ENCODE results near the gene KDM2A.
"Not testable (repeated sequence)": the region's sequence is repeated elsewhere in the genome, so short reads cannot be mapped to it uniquely, and the experiment has no call there.

KDM2A gene

DNA sequence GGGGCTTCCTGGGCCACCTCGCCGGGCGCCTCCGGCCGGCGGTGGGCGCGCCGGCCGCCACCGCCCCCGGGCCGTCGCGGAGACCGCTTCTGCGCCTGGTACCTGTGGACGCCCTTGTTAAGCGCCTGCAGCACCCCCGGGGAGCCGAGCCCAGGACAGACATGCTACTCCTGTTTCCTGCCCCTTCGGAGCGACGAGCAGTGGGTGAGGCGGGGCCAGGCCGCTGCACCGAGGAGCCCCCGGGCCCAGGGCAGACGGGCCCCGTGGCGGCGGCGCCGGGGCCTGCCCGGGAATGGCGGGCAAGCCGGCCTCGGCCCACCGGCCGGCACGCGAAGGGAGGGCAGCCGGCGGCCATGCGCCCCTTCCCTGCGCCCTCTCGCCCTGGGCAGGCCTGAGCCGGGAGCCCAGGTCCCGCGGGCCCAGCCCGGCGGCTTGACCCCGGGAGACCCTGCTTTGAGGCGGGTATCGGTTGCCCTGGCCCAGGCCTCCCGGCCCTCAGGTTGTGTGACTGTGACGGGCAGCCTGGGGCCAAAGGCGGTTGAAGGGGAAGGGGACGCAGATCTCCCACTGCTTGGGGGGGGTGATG, 789 bp upstream of the KDM2A start:
- peak; percentile 42 for DNase-seq (ENCODE audit: low read depth)

GRCh38 chr11:67119585-67120391, 725 bp downstream of the KDM2A start:
- peak; percentile 34 for DNase-seq (ENCODE audit: low read depth)

- DNase-seq (ENCODE audit: low read depth): no peak
Observed at GRCh38 chr11:67120456-67120855, 1.4 kb downstream of the KDM2A start.

GRCh38 chr11:67120881-67121710, 2.0 kb downstream of the KDM2A start:
- peak; percentile 59 for DNase-seq (ENCODE audit: low read depth)

DNA sequence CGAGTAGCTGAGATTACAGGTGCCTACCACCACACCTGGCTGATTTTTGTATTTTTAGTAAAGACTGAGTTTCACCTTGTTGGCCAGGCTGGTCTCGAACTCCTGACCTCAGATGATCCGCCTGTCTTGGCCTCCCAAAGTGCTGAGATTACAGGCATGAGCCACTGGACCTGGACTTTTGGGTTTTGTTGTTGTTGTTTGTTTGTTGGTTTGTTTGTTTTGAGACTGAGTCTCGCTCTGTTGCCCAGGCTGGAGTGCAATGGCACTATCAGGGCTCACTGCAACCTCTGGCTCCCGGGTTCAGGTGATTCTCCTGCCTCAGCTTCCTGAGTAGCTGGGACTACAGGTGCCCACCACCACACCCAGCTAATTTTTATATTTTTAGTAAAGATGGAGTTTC, 4.7 kb downstream of the KDM2A start:
- DNase-seq (ENCODE audit: low read depth): not testable (repeated sequence)

- DNase-seq (ENCODE audit: low read depth): not testable (repeated sequence)
Observed at GRCh38 chr11:67126243-67126642, 7.2 kb downstream of the KDM2A start.

GRCh38 chr11:67126986-67127385, 7.9 kb downstream of the KDM2A start:
- no peak for DNase-seq (ENCODE audit: low read depth)

GRCh38 chr11:67130861-67131260, 11.8 kb downstream of the KDM2A start:
- DNase-seq (ENCODE audit: low read depth): not testable (repeated sequence)

- DNase-seq (ENCODE audit: low read depth): no peak
Observed at GRCh38 chr11:67136156-67136555, 17.1 kb downstream of the KDM2A start.

DNA sequence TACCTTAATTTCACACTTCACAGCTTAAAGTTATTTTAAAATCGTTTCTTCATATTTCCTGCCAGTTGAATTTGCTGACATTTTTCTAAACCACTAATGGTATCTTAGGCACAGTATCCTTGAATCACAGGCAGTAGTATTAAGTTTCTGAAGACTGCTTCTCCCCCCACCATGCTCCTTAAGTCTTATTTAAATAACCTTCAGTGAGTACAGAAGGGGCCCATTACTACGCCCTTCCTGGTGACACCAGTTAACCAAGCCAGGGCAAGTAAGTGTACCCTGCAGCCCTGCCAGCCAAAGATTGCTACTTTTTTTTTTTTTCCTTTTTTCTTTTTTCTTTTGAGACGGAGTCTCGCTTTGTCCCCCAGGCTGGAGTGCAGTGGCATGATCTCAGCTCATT, 19.9 kb downstream of the KDM2A start:
- no peak for DNase-seq (ENCODE audit: low read depth)

DNA sequence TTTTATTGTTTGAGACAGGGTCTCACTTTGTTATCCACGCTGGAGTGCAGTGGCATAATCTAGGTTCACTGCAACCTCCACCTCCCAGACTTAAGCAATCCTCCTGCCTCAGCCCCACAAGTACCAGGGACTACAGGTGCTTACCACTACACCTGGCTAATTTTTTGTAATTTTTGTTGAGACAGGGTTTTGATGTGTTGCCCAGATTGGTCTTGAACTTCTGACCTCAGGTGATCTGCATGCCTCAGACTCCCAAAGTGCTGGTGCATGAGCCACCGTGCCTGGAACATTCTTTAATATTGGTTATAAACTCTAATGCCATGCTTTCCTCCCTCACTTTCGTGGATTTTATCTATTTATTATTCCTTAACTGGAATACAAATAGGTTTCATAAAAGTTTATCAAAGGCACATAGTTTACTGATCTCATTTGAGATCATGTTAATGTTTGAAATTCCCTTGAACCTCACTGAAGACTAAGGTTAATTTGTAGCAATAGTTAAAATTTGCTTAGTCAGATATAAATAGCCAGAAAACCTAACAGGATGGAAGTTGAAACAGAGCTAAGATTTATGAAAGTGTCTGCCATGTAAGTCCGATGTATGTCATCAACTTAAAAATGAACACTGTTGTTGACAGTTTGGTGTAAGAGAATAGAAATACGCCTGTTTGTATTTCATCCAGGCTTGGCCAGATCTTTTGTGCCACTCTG, 27.6 kb downstream of the KDM2A start:
- DNase-seq (ENCODE audit: low read depth): no peak

DNA sequence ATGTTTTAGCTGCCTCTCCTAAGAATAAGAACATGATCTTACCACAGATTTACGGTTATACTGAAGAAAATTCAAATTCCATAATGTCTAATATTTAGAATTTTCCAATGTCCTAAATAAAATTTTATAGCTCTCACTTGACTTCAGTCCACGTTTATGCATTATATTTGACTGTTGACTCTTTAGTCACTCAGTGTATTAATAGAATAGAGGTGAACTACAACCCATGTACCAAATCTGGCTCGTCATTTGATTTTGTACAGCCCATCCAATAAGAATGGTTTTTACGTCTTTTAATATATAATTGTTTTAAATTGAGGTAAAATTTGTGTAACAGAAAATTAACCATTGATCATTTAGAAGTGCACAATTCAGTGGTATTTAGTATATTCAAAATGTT, 34.9 kb downstream of the KDM2A start:
- no peak for DNase-seq (ENCODE audit: low read depth)

DNA sequence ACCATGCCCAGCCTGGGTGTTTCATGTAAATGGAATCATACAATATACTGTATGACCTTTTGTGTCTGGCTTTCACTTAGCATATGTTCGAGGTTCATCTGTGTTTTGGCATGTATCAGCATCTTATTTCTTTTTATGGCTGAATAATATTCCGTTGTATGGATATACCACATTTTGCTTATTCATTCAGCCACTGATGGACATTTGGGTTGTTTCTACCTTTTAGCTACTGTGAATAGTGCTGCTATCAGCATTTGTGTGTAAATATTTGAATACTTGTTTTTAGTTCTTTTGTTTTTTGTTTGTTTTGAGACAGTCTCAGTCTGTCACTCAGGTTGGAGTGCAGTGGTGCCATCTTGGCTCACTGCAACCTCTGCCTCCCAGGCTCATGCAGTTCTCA, 35.7 kb downstream of the KDM2A start:
- DNase-seq (ENCODE audit: low read depth): no peak

GRCh38 chr11:67157691-67158090, 38.6 kb downstream of the KDM2A start:
- no peak for DNase-seq (ENCODE audit: low read depth)

DNA sequence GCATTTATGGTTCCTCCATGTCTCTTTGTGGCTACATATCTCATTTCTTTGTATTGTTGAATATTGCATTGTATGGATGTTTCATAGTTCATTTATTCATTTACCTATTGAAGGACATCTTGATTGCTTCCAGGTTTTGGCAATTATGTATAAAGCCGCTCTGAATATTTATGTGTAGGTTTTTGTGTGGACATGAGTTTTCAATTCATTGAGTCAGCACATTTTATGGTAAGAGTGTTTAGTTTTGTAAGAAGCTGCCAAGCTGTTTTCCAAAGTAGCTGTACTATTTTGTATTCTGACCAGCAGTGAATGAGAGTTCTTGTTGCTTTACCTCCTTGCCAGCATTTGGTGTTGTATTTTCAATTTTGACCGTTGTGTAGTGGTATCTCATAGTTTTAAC, 39.2 kb downstream of the KDM2A start:
- DNase-seq (ENCODE audit: low read depth): peak; percentile 12

- no peak for DNase-seq (ENCODE audit: low read depth)
Observed at GRCh38 chr11:67160045-67160444, 41.0 kb downstream of the KDM2A start.

DNA sequence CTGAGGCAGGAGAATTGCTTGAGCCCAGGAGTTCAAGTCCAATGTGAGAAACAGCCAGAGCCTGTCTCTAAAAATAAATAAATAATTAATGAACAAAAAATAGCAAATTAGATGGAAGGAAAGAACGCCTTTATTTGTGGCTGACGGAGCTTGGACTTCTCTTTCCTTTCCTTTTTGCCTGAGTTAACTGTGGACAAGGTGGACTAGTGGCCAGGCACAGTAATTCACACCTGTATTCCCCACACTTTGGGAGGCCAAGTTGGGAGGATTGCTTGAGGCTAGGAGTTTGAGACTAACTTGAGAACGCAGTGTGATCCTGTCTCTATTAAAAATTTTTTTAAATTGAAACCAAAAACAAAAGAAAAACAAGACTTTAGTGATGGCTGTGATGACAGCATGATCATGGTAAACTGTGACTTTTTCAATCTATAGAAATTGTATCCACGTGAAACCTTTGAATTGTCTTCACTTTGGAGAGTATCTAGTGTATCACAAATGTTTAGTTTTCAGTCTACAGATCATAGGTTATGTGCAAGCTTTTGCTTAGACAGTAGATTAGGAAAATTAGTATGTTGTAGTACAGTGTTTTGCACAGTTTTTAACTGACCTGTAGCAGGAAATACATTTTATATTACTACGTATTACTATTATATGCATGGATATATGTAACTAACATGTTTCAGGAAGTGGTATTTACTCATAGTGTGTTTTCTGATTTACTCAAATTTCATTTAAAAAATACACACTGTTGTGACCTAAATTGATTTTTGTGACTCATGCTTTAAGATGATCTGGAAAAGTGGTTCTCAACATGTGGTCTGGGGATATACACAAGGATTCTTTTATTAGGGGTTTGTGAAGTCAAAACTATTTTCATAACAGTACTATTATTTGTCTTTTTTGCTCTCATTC, 42.1 kb downstream of the KDM2A start:
- peak; percentile 37 for DNase-seq (ENCODE audit: low read depth)

DNA sequence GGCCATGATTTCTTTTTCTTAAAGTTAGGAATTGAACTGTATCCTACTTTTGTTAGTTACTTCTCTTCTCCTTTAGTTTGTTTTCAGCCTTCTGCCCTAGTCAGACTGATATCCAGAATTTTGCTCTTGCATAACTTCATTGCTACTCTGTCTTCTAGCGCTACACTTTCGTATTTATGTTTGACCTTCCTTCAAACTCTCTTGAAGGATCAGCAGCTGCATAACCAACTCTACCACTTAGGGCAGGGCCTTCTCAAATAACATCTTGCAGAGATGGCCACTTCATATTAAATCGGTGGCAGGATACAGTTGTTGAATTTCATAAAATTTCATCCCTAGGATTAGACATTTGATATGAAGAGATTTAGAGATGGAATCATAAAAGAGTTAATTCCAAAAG, 43.9 kb downstream of the KDM2A start:
- no peak for DNase-seq (ENCODE audit: low read depth)

GRCh38 chr11:67165623-67166022, 46.6 kb downstream of the KDM2A start:
- DNase-seq (ENCODE audit: low read depth): no peak

DNA sequence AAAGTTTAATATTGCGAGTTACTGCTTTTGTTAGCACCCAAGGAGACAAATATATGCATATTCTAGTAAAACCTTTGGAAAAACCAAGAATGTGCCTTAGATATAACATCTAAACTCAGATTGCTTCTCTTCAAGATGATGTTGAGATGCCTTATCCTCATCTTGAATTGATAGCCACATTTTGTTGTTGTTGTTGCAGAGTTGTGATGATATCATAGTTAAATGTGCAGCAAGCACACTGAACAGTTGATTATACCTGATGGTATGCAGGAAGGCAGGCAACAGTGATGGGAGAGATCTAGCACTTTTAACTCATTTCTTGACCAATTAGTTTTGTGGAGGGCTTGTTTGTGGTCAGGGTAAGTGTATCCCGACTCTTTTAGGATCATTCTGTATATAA, 48.0 kb downstream of the KDM2A start:
- peak; percentile 43 for DNase-seq (ENCODE audit: low read depth)

DNA sequence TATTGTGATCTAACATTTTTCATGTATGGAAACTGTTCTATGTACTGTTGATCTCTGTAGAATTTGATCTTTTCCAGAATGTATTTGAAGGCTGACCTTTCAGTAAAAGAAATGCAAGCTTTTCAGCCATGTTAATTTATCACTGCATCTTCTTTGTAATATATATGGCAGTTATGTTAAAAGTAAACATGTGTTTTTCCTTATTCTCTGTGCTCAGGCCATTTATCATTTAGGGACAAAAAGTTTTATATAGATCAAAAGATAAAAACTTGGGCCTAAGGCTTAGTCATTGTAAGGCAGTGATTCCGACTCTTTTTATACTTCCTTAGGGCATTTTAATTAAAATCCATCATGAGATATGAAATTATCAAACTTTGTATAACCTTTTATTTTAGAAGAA, 48.7 kb downstream of the KDM2A start:
- no peak for DNase-seq (ENCODE audit: low read depth)
